HEK293T (cell line): ENCODE results near the gene STAT5B.

Source experiments
- FOXK2 ChIP-seq: fragments of 450-650 bp; IDR thresholded peaks from 2 replicates; pipeline ENCODE4 v1.6.1; 2016; ENCODE audit warnings: mild to moderate bottlenecking
- FOXM1 ChIP-seq: fragments of 450-650 bp; IDR thresholded peaks from 2 replicates; pipeline ENCODE4 v1.6.1; 2017; ENCODE audit warnings: mild to moderate bottlenecking, borderline replicate concordance
- SP1 ChIP-seq: fragments of 450-650 bp; IDR thresholded peaks from 2 replicates; pipeline ENCODE4 v1.6.1; 2017

DNA sequence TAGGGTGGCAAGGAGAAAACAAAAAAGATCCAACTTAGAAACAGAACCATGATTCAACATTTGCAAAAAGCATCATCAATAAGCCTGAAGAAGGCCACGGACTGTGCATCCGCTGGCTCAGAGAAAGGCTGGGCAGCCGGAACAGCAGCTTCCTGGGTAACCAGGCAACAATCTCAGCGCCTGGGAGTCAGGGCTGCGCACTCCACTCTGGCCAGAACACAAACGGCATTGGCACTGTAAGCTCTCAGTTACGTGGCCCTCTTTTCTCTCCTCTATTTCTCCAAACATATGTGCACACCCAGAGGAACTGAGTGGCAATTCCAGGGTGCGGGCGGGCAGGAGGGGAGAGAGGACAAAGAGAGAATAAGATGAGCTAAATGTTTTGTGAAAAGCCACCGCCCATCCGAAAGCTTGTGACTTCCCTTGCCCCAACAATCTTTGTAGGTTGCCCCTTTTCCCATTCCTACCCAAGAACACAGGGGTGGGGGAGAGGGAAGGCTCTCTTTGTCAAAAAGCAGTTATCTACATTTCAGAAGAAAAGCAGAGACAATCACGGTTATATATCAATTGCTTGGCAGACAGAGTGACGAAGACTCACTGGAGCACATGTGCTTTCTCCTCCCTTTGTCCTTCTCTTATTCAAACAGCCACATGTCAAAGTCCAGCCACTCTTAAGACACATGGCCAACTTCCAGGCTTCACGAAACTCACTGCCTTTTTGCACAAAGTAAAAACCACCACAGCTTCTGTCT is 75.3 kb downstream of the STAT5B start:
- TF ChIP-seq FOXM1: no peak
- no peak for TF ChIP-seq FOXK2
- no peak for TF ChIP-seq SP1
